Measurements from ENCODE around the gene C11orf52. TPM values are rescaled to one million over a fixed set of nuclear protein-coding genes. Genes with fewer than 3 reads are reported as not detected.

The C11orf52 gene
- total RNA-seq, 1 donor from 2014 or later, result 0.26 TPM

DNA sequence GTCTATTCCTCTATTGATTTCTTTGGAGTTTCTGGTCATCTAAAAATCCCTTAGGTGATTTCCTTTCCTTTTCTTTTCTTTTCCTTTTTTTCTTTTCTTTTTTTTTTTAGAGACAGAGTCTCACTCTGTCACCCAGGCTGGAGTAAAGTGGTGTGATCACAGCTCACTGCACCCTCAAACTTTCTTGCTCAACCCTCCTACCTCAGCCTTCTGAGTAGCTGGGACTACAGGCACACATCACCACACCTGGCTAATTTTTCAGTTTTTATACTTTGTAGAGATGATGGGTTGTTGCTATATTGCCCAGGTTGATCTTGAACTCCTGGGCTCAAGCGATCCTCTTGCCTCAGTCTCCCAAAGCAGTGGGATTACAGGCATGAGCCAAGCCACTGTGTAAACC, 1.9 kb upstream of the C11orf52 start:
- H3K4me3 ChIP-seq (ENCODE audit: low read depth, low read length), result no peak overlapping the region
- FAIRE-seq (no peak), DNase-seq (ENCODE audit: low read depth) (no peak)
- H3K27me3 ChIP-seq (ENCODE audit: control insufficient read depth, insufficient read depth, low read length), result no peaks in the 10 kb centered on the region
- H3K36me3 ChIP-seq (ENCODE audit: control insufficient read depth, insufficient read depth, low read length), result no peaks in the 10 kb centered on the region
- TF ChIP-seq, protein P1, sequence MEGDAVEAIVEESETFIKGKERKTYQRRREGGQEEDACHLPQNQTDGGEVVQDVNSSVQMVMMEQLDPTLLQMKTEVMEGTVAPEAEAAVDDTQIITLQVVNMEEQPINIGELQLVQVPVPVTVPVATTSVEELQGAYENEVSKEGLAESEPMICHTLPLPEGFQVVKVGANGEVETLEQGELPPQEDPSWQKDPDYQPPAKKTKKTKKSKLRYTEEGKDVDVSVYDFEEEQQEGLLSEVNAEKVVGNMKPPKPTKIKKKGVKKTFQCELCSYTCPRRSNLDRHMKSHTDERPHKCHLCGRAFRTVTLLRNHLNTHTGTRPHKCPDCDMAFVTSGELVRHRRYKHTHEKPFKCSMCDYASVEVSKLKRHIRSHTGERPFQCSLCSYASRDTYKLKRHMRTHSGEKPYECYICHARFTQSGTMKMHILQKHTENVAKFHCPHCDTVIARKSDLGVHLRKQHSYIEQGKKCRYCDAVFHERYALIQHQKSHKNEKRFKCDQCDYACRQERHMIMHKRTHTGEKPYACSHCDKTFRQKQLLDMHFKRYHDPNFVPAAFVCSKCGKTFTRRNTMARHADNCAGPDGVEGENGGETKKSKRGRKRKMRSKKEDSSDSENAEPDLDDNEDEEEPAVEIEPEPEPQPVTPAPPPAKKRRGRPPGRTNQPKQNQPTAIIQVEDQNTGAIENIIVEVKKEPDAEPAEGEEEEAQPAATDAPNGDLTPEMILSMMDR (IDR thresholded peaks at IDR 0.05; ENCODE audit: insufficient read depth, low read length, severe bottlenecking), result no peak

DNA sequence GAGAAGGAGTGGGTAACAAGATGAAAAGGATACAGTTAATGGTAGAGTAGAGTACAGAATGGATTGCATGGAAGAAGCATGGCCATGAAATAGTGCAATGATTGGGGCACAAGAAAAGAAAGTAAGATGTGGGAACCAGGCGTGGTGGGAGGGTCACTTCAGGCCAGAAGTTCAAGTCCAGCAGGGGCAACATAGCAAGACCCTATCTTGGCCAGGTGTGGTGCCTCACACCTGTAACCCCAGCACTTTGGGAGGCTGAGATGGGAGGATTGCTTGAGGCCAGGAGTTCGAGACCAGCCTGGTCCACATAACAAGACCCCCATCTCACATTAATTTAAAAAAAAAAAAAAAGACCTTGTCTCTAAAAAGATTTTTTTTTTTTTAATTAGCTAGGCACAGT, 1.4 kb upstream of the C11orf52 start:
- H3K36me3 ChIP-seq (ENCODE audit: control insufficient read depth, insufficient read depth, low read length), result no peaks in the 10 kb centered on the region
- no peak overlapping the region for H3K4me3 ChIP-seq (ENCODE audit: low read depth, low read length)
- no peak for FAIRE-seq
- no peak for DNase-seq (ENCODE audit: low read depth)
- TF ChIP-seq, protein P1 (IDR thresholded peaks at IDR 0.05; ENCODE audit: insufficient read depth, low read length, severe bottlenecking), result no peak
- H3K27me3 ChIP-seq (ENCODE audit: control insufficient read depth, insufficient read depth, low read length), result no peaks in the 10 kb centered on the region

DNA sequence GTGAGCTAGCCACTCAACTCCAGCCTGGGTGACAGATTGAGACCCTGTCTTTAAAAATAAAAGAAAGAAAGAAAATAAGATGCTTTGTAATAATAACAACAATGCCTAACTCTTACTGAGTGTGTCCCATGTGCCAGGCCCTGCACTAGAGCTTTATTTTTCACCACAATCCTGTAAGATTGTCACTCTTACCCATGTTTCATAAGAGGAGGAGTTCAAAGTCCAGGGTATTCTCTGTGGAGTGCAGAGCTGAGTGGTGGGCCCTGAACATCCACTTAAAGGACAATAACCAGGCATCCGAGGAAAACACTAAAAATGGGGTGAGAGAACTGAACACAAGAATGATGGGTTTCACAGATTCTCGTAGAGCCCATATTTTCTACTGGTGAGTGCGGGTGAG, 925 bp upstream of the C11orf52 start:
- Histone ChIP-seq H3K36me3 (ENCODE audit: control insufficient read depth, insufficient read depth, low read length) (no peaks in the 10 kb centered on the region), H3K4me3 (ENCODE audit: low read depth, low read length) (no peak overlapping the region), H3K27me3 (ENCODE audit: control insufficient read depth, insufficient read depth, low read length) (no peaks in the 10 kb centered on the region)
- DNase-seq (ENCODE audit: low read depth) (no peak), FAIRE-seq (no peak)
- TF ChIP-seq, protein P1 (IDR thresholded peaks at IDR 0.05; ENCODE audit: insufficient read depth, low read length, severe bottlenecking), result no peak

DNA sequence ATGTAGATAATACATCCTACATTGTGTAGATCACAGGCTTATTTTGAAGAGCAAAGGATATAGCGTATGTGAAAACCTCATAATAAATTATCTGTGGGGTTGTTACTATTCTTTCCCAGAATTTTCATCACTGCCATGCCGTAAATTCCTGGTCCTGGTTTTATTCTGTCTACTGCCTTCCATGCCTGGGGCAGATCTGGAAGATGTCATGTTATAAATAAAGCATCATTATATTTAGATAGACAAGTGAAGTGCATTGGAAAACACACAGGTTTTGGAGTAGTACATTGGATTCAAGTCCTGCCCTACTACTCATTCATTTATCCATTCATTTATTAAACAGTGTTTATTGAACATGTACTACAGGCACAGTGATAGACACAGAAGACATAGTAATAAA, 2.2 kb downstream of the C11orf52 start:
- H3K27me3 ChIP-seq (ENCODE audit: control insufficient read depth, insufficient read depth, low read length), result no peaks in the 10 kb centered on the region
- H3K4me3 ChIP-seq (ENCODE audit: low read depth, low read length), result no peak overlapping the region
- TF ChIP-seq, protein P1 (IDR thresholded peaks at IDR 0.05; ENCODE audit: insufficient read depth, low read length, severe bottlenecking), result no peak
- H3K36me3 ChIP-seq (ENCODE audit: control insufficient read depth, insufficient read depth, low read length), result no peaks in the 10 kb centered on the region
- DNase-seq (ENCODE audit: low read depth) (no peak), FAIRE-seq (no peak)

DNA sequence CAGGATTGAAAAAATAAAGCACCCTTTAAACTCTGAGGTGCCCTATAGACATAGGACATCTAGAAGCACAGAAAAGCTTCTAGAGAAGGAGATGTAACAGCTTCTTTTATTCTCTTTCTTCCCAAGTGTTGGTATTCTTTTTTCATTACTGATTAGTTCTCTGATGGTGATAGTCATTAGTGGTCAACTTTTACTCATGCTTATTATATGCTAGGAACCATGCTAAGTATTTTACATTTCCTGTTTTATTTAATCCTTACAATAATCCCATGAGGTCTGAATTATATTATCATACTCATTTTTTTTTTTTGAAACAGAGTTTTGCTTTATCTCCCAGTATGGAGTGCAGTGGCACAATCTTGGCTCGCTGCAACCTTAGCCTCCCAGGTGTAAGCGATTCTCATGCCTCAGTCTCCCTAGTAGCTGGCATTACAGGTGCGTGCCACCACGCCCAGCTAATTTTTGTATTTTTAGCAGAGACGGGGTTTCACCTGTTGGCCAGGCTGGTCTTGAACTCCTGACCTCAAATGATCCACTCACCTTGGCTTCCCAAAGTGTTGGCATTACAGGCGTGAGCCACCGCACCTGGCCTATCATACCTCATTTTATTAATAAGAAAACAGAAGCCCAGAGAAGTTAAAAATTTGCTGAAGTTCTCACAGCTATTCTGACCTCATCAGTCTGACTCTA, 3.0 kb downstream of the C11orf52 start:
- FAIRE-seq, result no peak

More for the DNA sequence above, 3.0 kb downstream of the C11orf52 start:
- no peaks in the 10 kb centered on the region for H3K27me3 ChIP-seq (ENCODE audit: control insufficient read depth, insufficient read depth, low read length)
- no peak for DNase-seq (ENCODE audit: low read depth)
- H3K4me3 ChIP-seq (ENCODE audit: low read depth, low read length), result no peak overlapping the region
- H3K36me3 ChIP-seq (ENCODE audit: control insufficient read depth, insufficient read depth, low read length), result no peaks in the 10 kb centered on the region
- TF ChIP-seq, protein P1 (IDR thresholded peaks at IDR 0.05; ENCODE audit: insufficient read depth, low read length, severe bottlenecking), result no peak

All from bronchial epithelial cell (primary cell).